Activated CD4-positive, alpha-beta T cell treated with anti-CD3 and anti-CD28 coated beads, Interleukin-2, amount 10 ng/mL, durations not matched to agents 24 days and 14 days (primary cell): ENCODE measurements around the gene ACTG2. TPM values are rescaled to one million over a fixed set of nuclear protein-coding genes. Genes with fewer than 3 reads are reported as not detected.

ENCODE experiments used
- DNase-seq: peaks from one replicate; pipeline ENCODE4 v3.0.0; 2022
- H3K27ac Mint-ChIP-seq: one replicate; pipeline ENCODE4 v1.8.0; 2022; ENCODE audit warnings: mild to moderate bottlenecking, mixed read lengths
- H3K27me3 Mint-ChIP-seq: one replicate; pipeline ENCODE4 v1.8.0; 2022; ENCODE audit warnings: mixed read lengths
- H3K36me3 Mint-ChIP-seq: one replicate; pipeline ENCODE4 v1.8.0; 2022; ENCODE audit warnings: low read depth, mild to moderate bottlenecking, mixed read lengths
- H3K4me1 Mint-ChIP-seq: one replicate; pipeline ENCODE4 v1.8.0; 2021; ENCODE audit warnings: mixed read lengths
- H3K4me3 Mint-ChIP-seq: one replicate; pipeline ENCODE4 v1.8.0; 2022; ENCODE audit warnings: mild to moderate bottlenecking, moderate library complexity, mixed read lengths
- H3K9me3 Mint-ChIP-seq: one replicate; pipeline ENCODE4 v1.8.0; 2021; ENCODE audit warnings: mixed read lengths
- intact Hi-C: fragments of 100-400 bp; cut with micrococcal nuclease; formaldehyde crosslinking; loops from one replicate; pipeline ENCODE4 v1.15.1; 2023
- total RNA-seq: library from RNA; stranded (reverse); gene quantifications from 2 replicates; pipeline ENCODE4 v1.2.3, GENCODE V29; 2022

The ACTG2 gene
- total RNA-seq, 1 donor from 2014 or later = not detected

DNA sequence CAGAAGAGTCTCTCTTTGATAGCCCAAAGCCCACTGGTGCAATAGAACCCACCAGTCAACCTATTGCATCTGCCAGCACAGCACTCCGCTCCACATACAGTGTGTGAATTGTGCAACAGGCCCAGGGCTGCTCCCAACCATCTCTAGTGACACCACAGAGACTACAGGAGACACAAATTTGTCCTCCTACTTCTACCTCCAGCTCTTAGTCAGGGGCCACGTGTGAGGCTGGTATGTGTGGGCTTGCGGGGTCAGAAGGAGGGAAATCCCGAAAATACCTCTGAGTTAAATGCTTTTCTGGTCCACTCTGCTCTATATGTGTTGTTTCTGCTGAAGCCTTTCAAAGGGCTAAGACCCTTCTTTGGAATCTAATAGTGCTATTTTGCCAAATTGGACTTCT is 51.9 kb downstream of the ACTG2 start:
- intact Hi-C loops = loop anchor here (1.0 to 2.0 kb wide), 2 partner anchors 18 to 19 kb away; partner anchors contain the start of gene DGUOK
- DNase-seq = no peak
- H3K9me3 Mint-ChIP-seq = no peaks in the 10 kb centered on the region
- peaks cover 73% of the 10 kb centered on the region for H3K36me3 Mint-ChIP-seq
- no peaks in the 10 kb centered on the region for H3K27me3 Mint-ChIP-seq
- peaks cover 53% of the 10 kb centered on the region for H3K4me1 Mint-ChIP-seq
- H3K27ac Mint-ChIP-seq = peak overlapping the region; percentile 69
- peak overlapping the region; percentile 44 for H3K4me3 Mint-ChIP-seq

DNA sequence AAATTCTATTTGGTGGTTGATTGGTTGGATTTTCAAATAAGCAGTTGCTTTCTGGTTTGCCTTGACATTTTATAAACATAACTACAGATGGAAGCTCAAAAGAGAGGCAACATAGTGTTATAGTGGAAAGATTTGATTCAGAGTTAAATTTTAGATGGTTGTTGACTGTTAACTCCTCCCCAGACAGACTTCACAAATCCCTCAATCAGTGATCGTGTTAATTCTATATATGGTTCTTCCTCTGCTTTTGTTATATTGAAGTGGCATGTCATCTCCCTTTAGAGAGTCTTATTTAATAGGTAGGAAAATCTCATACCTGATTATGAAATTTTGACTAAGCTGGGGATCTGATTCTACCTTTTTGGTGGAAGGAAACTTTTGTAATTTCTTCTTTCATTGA is 53.4 kb downstream of the ACTG2 start:
- Mint-ChIP-seq H3K27ac (no peak overlapping the region), H3K4me1 (peaks cover 60% of the 10 kb centered on the region), H3K36me3 (peaks cover 70% of the 10 kb centered on the region), H3K27me3 (no peaks in the 10 kb centered on the region), H3K9me3 (no peaks in the 10 kb centered on the region), H3K4me3 (no peak overlapping the region)
- intact Hi-C loops = no loop called here
- DNase-seq = no peak

GRCh38 chr2:73946666-73947065 is 53.9 kb downstream of the ACTG2 start:
- no peak overlapping the region for H3K27ac Mint-ChIP-seq
- H3K4me1 Mint-ChIP-seq = peaks cover 65% of the 10 kb centered on the region
- H3K4me3 Mint-ChIP-seq = no peak overlapping the region
- DNase-seq = no peak
- peaks cover 71% of the 10 kb centered on the region for H3K36me3 Mint-ChIP-seq
- H3K27me3 Mint-ChIP-seq = no peaks in the 10 kb centered on the region
- intact Hi-C loops = no loop called here
- H3K9me3 Mint-ChIP-seq = no peaks in the 10 kb centered on the region

DNA sequence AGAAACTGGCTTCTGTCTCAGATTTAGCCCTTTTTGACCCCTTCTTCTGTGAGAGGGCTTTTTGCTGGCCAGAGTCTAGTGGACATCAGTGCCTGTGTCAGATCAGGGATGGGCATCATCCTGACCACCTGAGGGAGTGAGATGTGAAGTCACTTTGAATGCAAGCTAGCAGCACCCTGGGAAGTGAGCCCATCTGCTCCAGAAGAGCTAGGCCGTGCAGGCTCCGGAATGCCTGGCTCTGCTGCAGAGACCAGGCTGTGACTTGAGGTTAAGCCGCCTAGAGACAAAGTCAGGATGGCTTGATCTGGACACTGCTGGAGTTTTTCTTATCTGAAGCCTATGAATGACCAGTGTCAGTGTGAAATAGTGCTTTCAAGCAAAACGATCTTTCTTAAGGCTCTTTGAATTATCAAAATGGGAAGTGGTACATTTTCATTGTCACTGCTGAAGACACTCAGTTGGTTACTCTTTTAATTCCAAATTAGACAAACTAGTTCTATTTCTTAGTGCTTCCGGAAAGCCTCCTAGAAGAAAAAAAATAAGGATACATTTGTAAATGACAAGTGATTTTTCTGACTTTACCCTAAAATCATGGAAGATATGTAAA is 54.7 kb downstream of the ACTG2 start:
- Mint-ChIP-seq H3K27me3 (no peaks in the 10 kb centered on the region), H3K4me3 (no peak overlapping the region), H3K36me3 (peaks cover 76% of the 10 kb centered on the region), H3K9me3 (no peaks in the 10 kb centered on the region), H3K4me1 (peaks cover 73% of the 10 kb centered on the region), H3K27ac (no peak overlapping the region)
- DNase-seq = no peak
- intact Hi-C loops = no loop called here

DNA sequence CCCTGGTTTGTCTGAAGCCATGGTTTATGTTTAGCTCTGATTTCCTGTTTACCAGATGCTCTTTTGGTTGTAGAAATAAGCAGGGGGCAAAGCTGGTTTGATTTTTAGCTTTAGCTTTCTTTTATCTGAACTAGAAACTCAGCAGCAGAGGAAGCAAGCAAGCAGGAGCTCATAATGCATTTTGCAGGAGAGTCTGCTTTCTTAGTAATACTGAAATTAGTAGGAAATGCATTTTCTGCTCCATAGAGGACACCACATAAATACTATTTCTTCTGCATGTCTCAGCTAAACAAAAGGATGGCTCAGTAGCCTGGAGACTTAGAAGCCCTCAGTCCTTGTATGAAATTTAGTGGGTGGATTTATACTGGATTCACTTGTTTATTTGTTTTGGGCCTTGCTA is 57.0 kb downstream of the ACTG2 start:
- Mint-ChIP-seq H3K27me3 (no peaks in the 10 kb centered on the region), H3K9me3 (no peaks in the 10 kb centered on the region), H3K27ac (peak overlapping the region; percentile 56), H3K36me3 (peaks cover 71% of the 10 kb centered on the region), H3K4me3 (peak overlapping the region; percentile 41), H3K4me1 (peaks cover 67% of the 10 kb centered on the region)
- intact Hi-C loops = no loop called here
- no peak for DNase-seq

- Mint-ChIP-seq H3K27me3 (no peaks in the 10 kb centered on the region), H3K4me1 (peaks cover 58% of the 10 kb centered on the region), H3K27ac (peak overlapping the region; percentile 45), H3K36me3 (peaks cover 72% of the 10 kb centered on the region), H3K4me3 (peak overlapping the region; percentile 3), H3K9me3 (no peaks in the 10 kb centered on the region)
- no peak for DNase-seq
- intact Hi-C loops = no loop called here
Observed at GRCh38 chr2:73952499-73953446, 60.0 kb downstream of the ACTG2 start.

DNA sequence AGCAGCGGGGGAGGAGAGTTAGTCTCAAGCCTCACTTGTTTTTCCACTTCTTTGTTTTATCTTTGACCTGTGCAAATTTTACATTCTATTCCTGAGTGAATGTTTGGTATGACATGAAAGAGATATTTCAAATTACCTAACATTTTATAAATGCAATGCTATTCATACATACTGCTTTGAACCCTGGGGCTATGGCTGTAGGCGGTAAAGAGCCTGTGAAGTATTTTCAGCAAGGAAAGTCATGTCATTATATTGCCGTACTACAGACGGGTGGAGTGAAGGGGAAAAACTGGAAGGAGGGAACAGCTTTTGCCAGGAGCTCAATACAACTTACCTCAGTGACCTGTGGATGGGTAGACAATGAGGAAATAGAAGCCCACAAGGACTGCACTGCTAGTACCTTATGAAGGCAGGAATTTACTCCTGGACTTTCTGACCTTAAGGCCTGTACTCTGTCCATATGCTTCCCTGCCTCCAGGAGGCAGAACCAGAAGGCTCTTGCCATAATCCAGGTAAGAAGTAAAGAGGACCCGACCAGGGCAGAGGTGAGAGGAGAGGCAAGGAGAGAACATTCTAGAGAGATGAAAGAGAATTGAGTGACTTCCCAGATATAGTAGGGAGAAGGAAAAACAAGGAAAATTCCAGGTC is 63.5 kb downstream of the ACTG2 start:
- Mint-ChIP-seq H3K27me3 (no peaks in the 10 kb centered on the region), H3K9me3 (no peaks in the 10 kb centered on the region), H3K36me3 (peaks cover 72% of the 10 kb centered on the region), H3K4me3 (no peak overlapping the region), H3K4me1 (peaks cover 29% of the 10 kb centered on the region), H3K27ac (no peak overlapping the region)
- intact Hi-C loops = no loop called here
- DNase-seq = no peak

DNA sequence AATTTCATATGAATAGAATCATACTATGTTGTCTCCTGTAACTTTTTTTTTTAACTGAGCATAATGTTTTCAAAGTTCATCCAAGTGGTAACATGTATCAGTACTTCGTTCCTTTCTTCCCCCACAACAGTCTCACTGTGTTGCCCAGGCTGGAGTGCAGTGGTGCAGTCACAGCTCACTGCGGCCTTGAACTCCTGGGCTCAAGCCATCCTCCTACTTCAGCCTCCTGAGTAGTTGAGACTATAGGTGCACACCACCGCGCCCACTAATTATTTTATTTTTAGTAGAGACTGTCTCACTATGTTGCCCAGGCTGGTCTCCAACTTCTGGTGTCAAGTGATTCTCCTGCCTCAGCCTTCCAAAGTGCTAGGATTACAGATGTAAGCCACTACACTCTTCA is 68.5 kb downstream of the ACTG2 start:
- Mint-ChIP-seq H3K4me1 (peaks cover 31% of the 10 kb centered on the region), H3K27ac (no peak overlapping the region), H3K27me3 (no peaks in the 10 kb centered on the region), H3K9me3 (no peaks in the 10 kb centered on the region), H3K36me3 (peaks cover 45% of the 10 kb centered on the region), H3K4me3 (no peak overlapping the region)
- intact Hi-C loops = no loop called here
- DNase-seq = no peak

DNA sequence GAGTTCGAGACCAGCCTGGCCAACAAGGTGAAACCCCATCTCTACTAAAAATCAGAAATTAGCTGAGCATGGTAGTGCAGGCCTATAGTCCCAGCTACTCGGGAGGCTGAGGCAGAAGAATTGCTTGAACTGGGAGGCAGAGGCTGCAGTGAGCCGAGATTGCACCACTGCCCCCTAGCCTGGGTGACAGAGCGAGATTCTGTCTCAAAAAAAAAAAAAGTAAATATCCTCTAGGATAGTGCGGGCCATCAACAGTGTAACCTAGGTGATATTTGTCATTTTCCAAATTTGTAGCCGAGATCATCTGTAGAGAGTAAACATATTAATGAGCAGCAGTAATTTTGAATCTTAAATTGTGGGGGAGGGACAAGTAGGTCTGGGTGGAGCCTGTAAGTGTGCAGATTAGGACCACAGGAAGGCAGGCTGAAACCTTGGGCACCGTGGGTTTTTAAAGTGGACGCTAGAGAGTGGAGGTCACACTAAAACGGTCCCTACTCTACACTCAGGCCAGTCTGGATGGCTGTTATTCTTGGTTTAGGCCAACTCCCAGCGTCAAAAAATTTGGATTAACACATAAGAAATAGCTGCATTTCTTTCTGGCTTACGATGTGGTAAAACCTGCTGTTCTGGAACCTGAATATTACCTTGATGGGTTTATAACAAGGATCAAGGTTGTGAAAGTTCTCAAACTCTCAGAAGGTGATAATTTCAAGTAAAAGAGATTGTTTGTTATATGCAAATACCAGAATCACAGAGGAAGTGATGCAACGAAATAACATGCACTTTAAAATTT is 69.2 kb downstream of the ACTG2 start:
- Mint-ChIP-seq H3K36me3 (peaks cover 38% of the 10 kb centered on the region), H3K9me3 (no peaks in the 10 kb centered on the region), H3K4me1 (peaks cover 33% of the 10 kb centered on the region), H3K4me3 (no peak overlapping the region), H3K27me3 (no peaks in the 10 kb centered on the region), H3K27ac (no peak overlapping the region)
- intact Hi-C loops = no loop called here
- no peak for DNase-seq

- H3K27me3 Mint-ChIP-seq = no peaks in the 10 kb centered on the region
- H3K4me3 Mint-ChIP-seq = no peak overlapping the region
- DNase-seq = no peak
- H3K27ac Mint-ChIP-seq = no peak overlapping the region
- peaks cover 31% of the 10 kb centered on the region for H3K4me1 Mint-ChIP-seq
- H3K36me3 Mint-ChIP-seq = peaks cover 32% of the 10 kb centered on the region
- intact Hi-C loops = loop anchor here (1.0 kb wide), 3 partner anchors 9 to 18 kb away; no protein-coding TSS in a partner anchor
- H3K9me3 Mint-ChIP-seq = no peaks in the 10 kb centered on the region
Observed at GRCh38 chr2:73962798-73963197, 70.0 kb downstream of the ACTG2 start.

DNA sequence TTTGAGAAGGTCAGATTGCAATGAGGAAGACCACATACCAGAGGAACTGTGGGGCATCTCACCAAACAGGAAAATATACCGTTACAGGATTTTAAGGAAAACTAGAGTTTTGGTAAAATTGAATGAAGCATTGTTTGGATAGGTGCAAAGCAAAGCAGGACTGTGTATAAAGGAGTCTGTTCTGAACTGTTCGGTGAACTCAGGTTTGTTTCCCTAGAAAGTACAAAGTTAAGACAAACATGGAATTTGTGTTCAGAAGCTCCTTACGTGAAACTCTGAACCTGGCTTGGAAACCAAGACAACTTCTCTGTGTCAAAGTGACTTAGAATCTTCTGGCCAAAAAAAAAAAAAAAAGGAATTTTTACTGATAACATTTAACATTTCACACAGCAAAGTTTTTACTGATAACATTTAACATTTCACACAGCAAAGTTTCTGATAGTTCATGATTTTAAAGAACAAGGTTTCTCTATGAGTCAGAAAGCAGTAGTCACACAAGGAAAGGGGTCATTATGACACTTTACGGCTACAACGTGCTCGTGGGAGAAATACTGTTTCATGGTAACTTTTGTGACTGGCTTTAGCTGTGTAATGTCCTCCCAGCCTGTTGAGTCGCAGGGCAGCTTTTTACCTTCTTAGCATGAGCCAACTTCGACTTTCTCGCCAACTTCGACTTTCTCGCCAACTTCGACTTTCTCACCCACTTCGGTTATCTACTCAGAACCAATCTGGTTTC is 70.7 kb downstream of the ACTG2 start:
- intact Hi-C loops = loop anchor here (1.0 kb wide), 3 partner anchors 8 to 19 kb away; no protein-coding TSS in a partner anchor
- peaks cover 24% of the 10 kb centered on the region for H3K36me3 Mint-ChIP-seq
- peaks cover 32% of the 10 kb centered on the region for H3K4me1 Mint-ChIP-seq
- no peaks in the 10 kb centered on the region for H3K27me3 Mint-ChIP-seq
- peak overlapping the region; percentile 86 for H3K27ac Mint-ChIP-seq
- H3K4me3 Mint-ChIP-seq = peak overlapping the region; percentile 44
- DNase-seq = peak; percentile 70
- H3K9me3 Mint-ChIP-seq = no peaks in the 10 kb centered on the region

DNA sequence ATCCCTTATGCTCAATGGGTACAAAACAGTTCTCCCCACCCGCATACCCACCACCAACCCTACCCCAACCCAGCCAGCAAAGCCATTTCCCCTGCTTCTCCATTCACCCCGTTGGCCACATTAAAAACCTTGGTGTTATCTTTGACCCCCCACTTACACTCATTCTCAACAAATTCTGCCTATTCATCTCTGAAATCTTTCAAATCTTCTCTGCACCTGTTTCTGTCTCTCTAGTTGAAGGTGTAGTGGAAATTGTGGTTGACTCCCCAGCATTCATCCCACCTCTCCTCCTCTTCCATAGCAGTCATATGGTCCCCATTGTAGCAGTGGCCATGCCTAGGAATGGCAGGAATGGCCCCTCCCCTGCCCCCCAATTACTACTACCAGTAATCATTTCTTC is 71.4 kb downstream of the ACTG2 start:
- intact Hi-C loops = no loop called here
- Mint-ChIP-seq H3K9me3 (no peaks in the 10 kb centered on the region), H3K4me3 (peak overlapping the region; percentile 44), H3K36me3 (peaks cover 18% of the 10 kb centered on the region), H3K27me3 (no peaks in the 10 kb centered on the region), H3K4me1 (peaks cover 35% of the 10 kb centered on the region), H3K27ac (peak overlapping the region; percentile 86)
- no peak for DNase-seq

GRCh38 chr2:73965053-73965452 is 72.2 kb downstream of the ACTG2 start:
- H3K4me1 Mint-ChIP-seq = peaks cover 42% of the 10 kb centered on the region
- no peak overlapping the region for H3K27ac Mint-ChIP-seq
- peaks cover 11% of the 10 kb centered on the region for H3K36me3 Mint-ChIP-seq
- intact Hi-C loops = no loop called here
- no peaks in the 10 kb centered on the region for H3K27me3 Mint-ChIP-seq
- no peak for DNase-seq
- no peak overlapping the region for H3K4me3 Mint-ChIP-seq
- no peaks in the 10 kb centered on the region for H3K9me3 Mint-ChIP-seq
